GM23248 (cell line): ENCODE measurements around the gene C1GALT1. TPM values are rescaled to one million over a fixed set of nuclear protein-coding genes. Genes with fewer than 3 reads are reported as not detected.
"Not testable (repeated sequence)": the region's sequence is repeated elsewhere in the genome, so short reads cannot be mapped to it uniquely, and the experiment has no call there.

Source experiments
- DNase-seq: peaks from one replicate; pipeline ENCODE4 v3.0.0-alpha.2; 2015
- H2AFZ ChIP-seq: fragments of 200-600 bp; sonication (generic); 2 replicates; pipeline ENCODE4 v1.6.1; 2016; ENCODE audit warnings: antibody characterized with exemption
- H3F3A ChIP-seq: fragments of 200-600 bp; sonication (generic); 2 replicates; pipeline ENCODE4 v1.6.1; 2016; ENCODE audit warnings: mild to moderate bottlenecking, antibody characterized with exemption, mixed run types; ENCODE audit not compliant: insufficient read depth
- H3K27ac ChIP-seq: fragments of 200-600 bp; sonication (generic); 2 replicates; pipeline ENCODE4 v1.5.1; 2016; ENCODE audit warnings: mild to moderate bottlenecking
- H3K27me3 ChIP-seq: fragments of 200-600 bp; sonication (generic); replicated peaks from 2 replicates; pipeline ENCODE4 v1.6.1; 2016; ENCODE audit warnings: mild to moderate bottlenecking; ENCODE audit not compliant: insufficient read depth
- H3K36me3 ChIP-seq: fragments of 200-600 bp; sonication (generic); 2 replicates; pipeline ENCODE4 v1.6.1; 2016; ENCODE audit warnings: low read depth, mild to moderate bottlenecking
- H3K4me1 ChIP-seq: fragments of 200-600 bp; sonication (generic); 2 replicates; pipeline ENCODE4 v1.6.1; 2016; ENCODE audit warnings: mild to moderate bottlenecking; ENCODE audit not compliant: insufficient read depth
- H3K4me2 ChIP-seq: fragments of 200-600 bp; sonication (generic); one replicate; pipeline ENCODE4 v1.6.1; 2016; ENCODE audit warnings: mild to moderate bottlenecking; ENCODE audit not compliant: unreplicated experiment
- H3K4me3 ChIP-seq: fragments of 200-600 bp; sonication (generic); 2 replicates; pipeline ENCODE4 v1.5.1; 2016; ENCODE audit warnings: mild to moderate bottlenecking
- H3K79me2 ChIP-seq: fragments of 200-600 bp; sonication (generic); 2 replicates; pipeline ENCODE4 v1.6.1; 2016; ENCODE audit warnings: mild to moderate bottlenecking; ENCODE audit not compliant: insufficient read depth
- H3K9ac ChIP-seq: fragments of 200-600 bp; sonication (generic); 2 replicates; pipeline ENCODE4 v1.6.1; 2016; ENCODE audit warnings: mild to moderate bottlenecking
- H3K9me2 ChIP-seq: fragments of 200-600 bp; sonication (generic); 2 replicates; pipeline ENCODE4 v1.6.1; 2016; ENCODE audit warnings: mixed run types, mild to moderate bottlenecking, moderate library complexity; ENCODE audit not compliant: insufficient read depth
- H3K9me3 ChIP-seq: fragments of 200-600 bp; sonication (generic); one replicate; pipeline ENCODE4 v1.6.1; 2017; ENCODE audit warnings: low read depth
- H4K20me1 ChIP-seq: fragments of 200-600 bp; sonication (generic); 2 replicates; pipeline ENCODE4 v1.6.0; 2016; ENCODE audit not compliant: insufficient read depth
- EZH2 ChIP-seq: fragments of 200-600 bp; sonication (generic); IDR thresholded peaks from 2 replicates; pipeline ENCODE4 v1.6.1; 2018; ENCODE audit warnings: antibody characterized with exemption, mild to moderate bottlenecking; ENCODE audit not compliant: insufficient read depth, poor library complexity, severe bottlenecking
- EZH2phosphoT487 ChIP-seq: fragments of 200-600 bp; sonication (generic); IDR thresholded peaks from 2 replicates; pipeline ENCODE4 v1.6.1; 2018; ENCODE audit warnings: antibody characterized with exemption, moderate library complexity, mild to moderate bottlenecking, low read depth; ENCODE audit not compliant: insufficient read depth
- WGBS, 2 experiments: methylation state at CpG; one replicate each; pipeline ENCODE4 v1.1.6; 2015 to 2017; ENCODE audit warnings: low lambda C conversion rate in 2 of 2, low coverage in 1 of 2; ENCODE audit errors: missing lambda C conversion rate in 2 of 2; 5-methylcytosine and 5-hydroxymethylcytosine counted together
- in situ Hi-C: fragments of 300-500 bp; cut with MboI; formaldehyde crosslinking; loops from 2 replicates; pipeline ENCODE4 v1.15.0; 2020
- polyA plus RNA-seq: library from polyadenylated mRNA; unstranded; fragments of >200 nt; fragmentation: Nextera tagmentation; extraction: Ambion mirVana; gene quantifications from 2 replicates; pipeline ENCODE4 v1.2.1, GENCODE V29; 2016
- total RNA-seq: library from RNA; depleted of rRNA; stranded (reverse); fragments of >200 nt; shearing (Covaris generic); gene quantifications from 2 replicates; pipeline ENCODE4 v1.2.3, GENCODE V29; 2014

Gene C1GALT1
- total and polyA plus RNA-seq, 2 experiments from 2014 or later: 72.7 to 75.2 TPM

DNA sequence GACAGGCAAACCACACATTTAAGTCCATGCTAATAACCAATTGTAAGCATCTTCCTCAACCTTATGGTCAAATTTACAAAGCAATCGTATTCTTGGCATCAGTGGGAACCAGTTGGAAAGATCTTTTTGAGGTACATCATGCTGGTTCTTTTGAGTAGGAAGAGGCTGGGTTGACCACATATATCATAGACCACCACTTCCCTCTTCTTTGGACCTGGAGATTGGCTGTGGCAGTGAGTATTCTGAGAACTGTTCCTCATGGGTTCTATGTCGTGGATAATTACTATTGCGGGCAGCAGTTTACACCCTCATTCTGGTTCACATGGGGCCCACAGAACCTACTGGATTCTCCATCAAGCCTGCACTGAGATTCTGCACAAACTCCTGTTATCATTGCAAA, 35.5 kb upstream of the C1GALT1 start:
- Histone ChIP-seq H3F3A (no peaks in the 10 kb centered on the region), H4K20me1 (no peaks in the 10 kb centered on the region), H3K9me2 (no peaks in the 10 kb centered on the region), H2AFZ (no peak overlapping the region), H3K27ac (no peak overlapping the region), H3K4me3 (no peak overlapping the region), H3K4me2 (no peak overlapping the region), H3K4me1 (no peaks in the 10 kb centered on the region), H3K27me3 (no peaks in the 10 kb centered on the region), H3K9me3 (no peaks in the 10 kb centered on the region), H3K36me3 (no peaks in the 10 kb centered on the region), H3K79me2 (no peaks in the 10 kb centered on the region), H3K9ac (no peak overlapping the region)
- DNase-seq: no peak
- whole genome bisulfite sequencing, 2 experiments: 68 to 69% methylated on average over 3 of the region's 3 CpGs
- in situ Hi-C loops: no loop called here
- no peak for TF ChIP-seq EZH2phosphoT487
- TF ChIP-seq EZH2: no peak

GRCh38 chr7:7148798-7149481, 33.4 kb upstream of the C1GALT1 start:
- Histone ChIP-seq H3K36me3 (no peaks in the 10 kb centered on the region), H3K79me2 (no peaks in the 10 kb centered on the region), H3K9me2 (no peaks in the 10 kb centered on the region), H3F3A (no peaks in the 10 kb centered on the region), H3K4me1 (no peaks in the 10 kb centered on the region), H3K4me3 (no peak overlapping the region), H3K4me2 (no peak overlapping the region), H3K9me3 (no peaks in the 10 kb centered on the region), H3K27ac (no peak overlapping the region), H3K9ac (no peak overlapping the region), H4K20me1 (no peaks in the 10 kb centered on the region), H2AFZ (peak overlapping the region; percentile 44; the same call in 1 of the 2 replicates), H3K27me3 (no peaks in the 10 kb centered on the region)
- in situ Hi-C loops: no loop called here
- DNase-seq: peak; percentile 23
- TF ChIP-seq EZH2phosphoT487 (no peak), EZH2 (no peak)
- 86 to 87% methylated on average over 7 of the region's 7 CpGs for whole genome bisulfite sequencing, 2 experiments

DNA sequence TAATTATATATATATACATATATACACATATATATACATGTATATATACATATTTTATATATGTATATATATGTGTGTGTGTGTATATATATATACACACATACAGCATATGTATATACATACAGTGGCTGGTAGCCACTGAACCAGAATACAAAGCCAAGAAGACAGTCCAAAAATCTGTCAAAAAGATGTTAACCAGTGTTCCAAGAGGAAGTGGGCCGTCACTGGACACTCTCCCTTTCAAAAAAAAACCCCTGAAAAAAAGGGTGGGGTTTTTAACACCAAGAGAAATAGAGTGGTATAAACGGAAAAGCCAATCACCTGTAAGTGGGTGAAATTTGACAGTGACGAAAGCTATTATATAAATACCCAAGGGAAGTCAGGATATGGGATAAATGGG, 31.1 kb upstream of the C1GALT1 start:
- no peak overlapping the region for H3K4me3 ChIP-seq
- no peak overlapping the region for H3K27ac ChIP-seq
- TF ChIP-seq EZH2phosphoT487 (no peak), EZH2 (no peak)
- H3K4me2 ChIP-seq: no peak overlapping the region
- 65 to 67% methylated on average over 3 of the region's 3 CpGs for WGBS, 2 experiments
- H3K9ac ChIP-seq: no peak overlapping the region
- no peaks in the 10 kb centered on the region for H3K27me3 ChIP-seq
- no peaks in the 10 kb centered on the region for H3K9me2 ChIP-seq
- H3F3A ChIP-seq: peaks cover 4% of the 10 kb centered on the region; the same call in 1 of the 2 replicates
- DNase-seq: no peak
- H3K79me2 ChIP-seq: no peaks in the 10 kb centered on the region
- H3K4me1 ChIP-seq: peaks cover 1% of the 10 kb centered on the region
- H3K36me3 ChIP-seq: no peaks in the 10 kb centered on the region
- no peaks in the 10 kb centered on the region for H4K20me1 ChIP-seq
- H3K9me3 ChIP-seq: no peaks in the 10 kb centered on the region
- in situ Hi-C loops: no loop called here
- H2AFZ ChIP-seq: no peak overlapping the region

- 67 to 93% methylated on average over 1 of the region's 1 CpG for WGBS, 2 experiments
Observed at GRCh38 chr7:7151865-7152264, 30.5 kb upstream of the C1GALT1 start.

GRCh38 chr7:7152315-7152714, 30.0 kb upstream of the C1GALT1 start:
- Histone ChIP-seq H3K79me2 (no peaks in the 10 kb centered on the region), H3K27me3 (no peaks in the 10 kb centered on the region), H4K20me1 (no peaks in the 10 kb centered on the region), H3F3A (peaks cover 12% of the 10 kb centered on the region), H2AFZ (no peak overlapping the region), H3K4me3 (no peak overlapping the region), H3K27ac (no peak overlapping the region), H3K9me2 (no peaks in the 10 kb centered on the region), H3K4me2 (no peak overlapping the region), H3K9me3 (no peaks in the 10 kb centered on the region), H3K4me1 (peaks cover 10% of the 10 kb centered on the region), H3K36me3 (no peaks in the 10 kb centered on the region), H3K9ac (no peak overlapping the region)
- in situ Hi-C loops: no loop called here
- 95% methylated on average over 11 of the region's 11 CpGs for WGBS, 2 experiments
- no peak for DNase-seq
- TF ChIP-seq EZH2phosphoT487: no peak
- TF ChIP-seq EZH2: no peak

More at GRCh38 chr7:7151865-7152264, 30.5 kb upstream of the C1GALT1 start:
- no peak for DNase-seq
- in situ Hi-C loops: no loop called here
- no peaks in the 10 kb centered on the region for H3K9me2 ChIP-seq
- no peaks in the 10 kb centered on the region for H3K27me3 ChIP-seq
- no peak overlapping the region for H3K9ac ChIP-seq
- H2AFZ ChIP-seq: no peak overlapping the region
- peaks cover 9% of the 10 kb centered on the region for H3F3A ChIP-seq
- H3K9me3 ChIP-seq: no peaks in the 10 kb centered on the region
- no peak overlapping the region for H3K27ac ChIP-seq
- TF ChIP-seq EZH2 (no peak), EZH2phosphoT487 (no peak)
- H3K4me1 ChIP-seq: peaks cover 7% of the 10 kb centered on the region
- no peaks in the 10 kb centered on the region for H3K36me3 ChIP-seq
- no peaks in the 10 kb centered on the region for H3K79me2 ChIP-seq
- no peaks in the 10 kb centered on the region for H4K20me1 ChIP-seq
- no peak overlapping the region for H3K4me2 ChIP-seq
- H3K4me3 ChIP-seq: no peak overlapping the region

DNA sequence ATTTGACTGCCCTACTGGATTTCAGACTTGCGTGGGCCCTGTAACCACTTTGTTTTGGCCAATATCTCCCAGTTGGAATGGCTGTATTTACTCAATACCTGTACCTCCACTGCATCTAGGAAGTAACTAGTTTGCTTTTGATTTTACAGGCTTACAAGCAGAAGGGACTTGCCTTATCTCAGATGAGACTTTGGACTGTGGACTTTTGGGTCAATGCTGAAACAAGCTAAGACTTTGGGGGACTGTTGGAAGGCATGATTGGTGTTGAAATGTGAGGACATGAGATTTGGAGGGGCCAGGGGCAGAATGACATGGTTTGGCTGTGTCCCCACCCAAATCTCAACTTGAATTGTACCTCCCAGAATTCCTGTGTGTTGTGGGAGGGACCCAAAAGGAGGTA, 28.0 kb upstream of the C1GALT1 start:
- H3K27me3 ChIP-seq, H4K20me1 ChIP-seq, H3K36me3 ChIP-seq, H3K27ac ChIP-seq, H3K4me3 ChIP-seq, H2AFZ ChIP-seq, H3K9ac ChIP-seq, H3K9me3 ChIP-seq, H3K9me2 ChIP-seq, DNase-seq, H3K4me2 ChIP-seq, in situ Hi-C loops: not testable (repeated sequence)
- Histone ChIP-seq H3F3A (peaks cover 22% of the 10 kb centered on the region), H3K4me1 (peaks cover 21% of the 10 kb centered on the region), H3K79me2 (peaks cover 14% of the 10 kb centered on the region)
- 88 to 100% methylated on average over 1 of the region's 1 CpG for WGBS, 2 experiments
